ENCODE data around the gene EPHA6. TPM values are rescaled to one million over a fixed set of nuclear protein-coding genes. Genes with fewer than 3 reads are reported as not detected.

EPHA6 gene
- total RNA-seq, 1 donor from 2014 or later, result 16.5 TPM

- no peak overlapping the region for H3K27ac Mint-ChIP-seq
- no peaks in the 10 kb centered on the region for H3K27me3 Mint-ChIP-seq
- no peaks in the 10 kb centered on the region for H3K36me3 Mint-ChIP-seq (ENCODE audit: insufficient read depth)
- DNase-seq (ENCODE audit: low spot score, unreplicated experiment), result no peak
- peaks cover 7% of the 10 kb centered on the region for H3K4me1 Mint-ChIP-seq (ENCODE audit: low read depth)
- H3K4me3 Mint-ChIP-seq (ENCODE audit: low read depth), result no peak overlapping the region
- no peaks in the 10 kb centered on the region for H3K9me3 Mint-ChIP-seq (ENCODE audit: low read depth)
- no peak for TF ChIP-seq CTCF (IDR thresholded peaks at IDR 0.05; ENCODE audit: unreplicated experiment)
Measured at GRCh38 chr3:96806341-96806740, 8.1 kb upstream of the EPHA6 start.

- Mint-ChIP-seq H3K27ac (no peak overlapping the region), H3K4me1 (ENCODE audit: low read depth) (peaks cover 16% of the 10 kb centered on the region), H3K27me3 (peaks cover 6% of the 10 kb centered on the region), H3K9me3 (ENCODE audit: low read depth) (no peaks in the 10 kb centered on the region), H3K4me3 (ENCODE audit: low read depth) (peak overlapping the region; percentile 86), H3K36me3 (ENCODE audit: insufficient read depth) (no peaks in the 10 kb centered on the region)
- DNase-seq (ENCODE audit: low spot score, unreplicated experiment), result peak; percentile 84
- TF ChIP-seq CTCF (IDR thresholded peaks at IDR 0.05; ENCODE audit: unreplicated experiment), result peak; percentile 83
Measured at GRCh38 chr3:96813134-96813819, 1.1 kb upstream of the EPHA6 start.

- Mint-ChIP-seq H3K4me3 (ENCODE audit: low read depth) (peak overlapping the region; percentile 86), H3K27ac (peak overlapping the region; percentile 83), H3K9me3 (ENCODE audit: low read depth) (no peaks in the 10 kb centered on the region), H3K4me1 (ENCODE audit: low read depth) (peaks cover 16% of the 10 kb centered on the region), H3K27me3 (peaks cover 6% of the 10 kb centered on the region), H3K36me3 (ENCODE audit: insufficient read depth) (peaks cover 1% of the 10 kb centered on the region)
- peak; percentile 28 for DNase-seq (ENCODE audit: low spot score, unreplicated experiment)
- peak; percentile 21 for TF ChIP-seq CTCF (IDR thresholded peaks at IDR 0.05; ENCODE audit: unreplicated experiment)
Measured at GRCh38 chr3:96814651-96815567, 515 bp downstream of the EPHA6 start.

GRCh38 chr3:96831175-96831574, 16.8 kb downstream of the EPHA6 start:
- H3K9me3 Mint-ChIP-seq (ENCODE audit: low read depth), result no peaks in the 10 kb centered on the region
- H3K27ac Mint-ChIP-seq, result no peak overlapping the region
- H3K36me3 Mint-ChIP-seq (ENCODE audit: insufficient read depth), result no peaks in the 10 kb centered on the region
- no peak for TF ChIP-seq CTCF (IDR thresholded peaks at IDR 0.05; ENCODE audit: unreplicated experiment)
- no peak overlapping the region for H3K4me3 Mint-ChIP-seq (ENCODE audit: low read depth)
- no peak for DNase-seq (ENCODE audit: low spot score, unreplicated experiment)
- no peaks in the 10 kb centered on the region for H3K4me1 Mint-ChIP-seq (ENCODE audit: low read depth)
- H3K27me3 Mint-ChIP-seq, result no peaks in the 10 kb centered on the region

- H3K27me3 Mint-ChIP-seq, result no peaks in the 10 kb centered on the region
- H3K9me3 Mint-ChIP-seq (ENCODE audit: low read depth), result no peaks in the 10 kb centered on the region
- H3K36me3 Mint-ChIP-seq (ENCODE audit: insufficient read depth), result no peaks in the 10 kb centered on the region
- TF ChIP-seq CTCF (IDR thresholded peaks at IDR 0.05; ENCODE audit: unreplicated experiment), result no peak
- peaks cover 7% of the 10 kb centered on the region for H3K4me1 Mint-ChIP-seq (ENCODE audit: low read depth)
- no peak overlapping the region for H3K4me3 Mint-ChIP-seq (ENCODE audit: low read depth)
- DNase-seq (ENCODE audit: low spot score, unreplicated experiment), result no peak
- H3K27ac Mint-ChIP-seq, result no peak overlapping the region
Measured at GRCh38 chr3:96833301-96833700, 18.9 kb downstream of the EPHA6 start.

All from progenitor cell of endocrine pancreas (in vitro differentiated cells).